ENCODE measurements around the gene ELMOD2.

Gene ELMOD2

DNA sequence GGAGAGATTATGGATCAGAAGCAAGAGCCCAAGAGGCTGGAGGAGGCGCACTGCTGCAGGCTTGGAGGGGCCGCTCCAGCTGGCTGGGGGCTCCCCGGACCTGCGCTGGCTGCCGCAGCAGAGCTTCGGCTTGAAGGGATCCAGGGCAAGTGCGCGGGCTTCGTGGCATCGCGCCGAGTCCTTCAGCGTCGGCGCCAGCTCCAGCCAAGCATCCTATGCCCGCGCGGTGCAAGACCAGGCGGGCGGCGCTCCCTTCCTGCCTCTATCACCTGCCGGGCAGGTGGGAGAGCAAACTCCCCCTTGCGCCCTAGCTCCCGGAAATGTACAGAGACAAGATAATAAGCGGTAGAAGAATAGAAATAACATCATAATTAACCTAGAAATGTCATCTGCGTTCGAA, 55.3 kb downstream of the ELMOD2 start:
- TF ChIP-seq TAF1 (IDR thresholded peaks at IDR 0.05; ENCODE audit: borderline replicate concordance, insufficient read depth, low read length): no peak
- TF ChIP-seq FOXP2 (optimal IDR thresholded peaks at IDR 0.05; ENCODE audit: borderline replicate concordance, extremely low read depth, extremely low read length, insufficient read depth): no peak
- TF ChIP-seq POLR2AphosphoS5 (IDR thresholded peaks at IDR 0.05; ENCODE audit: low read depth, low read length): no peak
- TF ChIP-seq, protein P1, sequence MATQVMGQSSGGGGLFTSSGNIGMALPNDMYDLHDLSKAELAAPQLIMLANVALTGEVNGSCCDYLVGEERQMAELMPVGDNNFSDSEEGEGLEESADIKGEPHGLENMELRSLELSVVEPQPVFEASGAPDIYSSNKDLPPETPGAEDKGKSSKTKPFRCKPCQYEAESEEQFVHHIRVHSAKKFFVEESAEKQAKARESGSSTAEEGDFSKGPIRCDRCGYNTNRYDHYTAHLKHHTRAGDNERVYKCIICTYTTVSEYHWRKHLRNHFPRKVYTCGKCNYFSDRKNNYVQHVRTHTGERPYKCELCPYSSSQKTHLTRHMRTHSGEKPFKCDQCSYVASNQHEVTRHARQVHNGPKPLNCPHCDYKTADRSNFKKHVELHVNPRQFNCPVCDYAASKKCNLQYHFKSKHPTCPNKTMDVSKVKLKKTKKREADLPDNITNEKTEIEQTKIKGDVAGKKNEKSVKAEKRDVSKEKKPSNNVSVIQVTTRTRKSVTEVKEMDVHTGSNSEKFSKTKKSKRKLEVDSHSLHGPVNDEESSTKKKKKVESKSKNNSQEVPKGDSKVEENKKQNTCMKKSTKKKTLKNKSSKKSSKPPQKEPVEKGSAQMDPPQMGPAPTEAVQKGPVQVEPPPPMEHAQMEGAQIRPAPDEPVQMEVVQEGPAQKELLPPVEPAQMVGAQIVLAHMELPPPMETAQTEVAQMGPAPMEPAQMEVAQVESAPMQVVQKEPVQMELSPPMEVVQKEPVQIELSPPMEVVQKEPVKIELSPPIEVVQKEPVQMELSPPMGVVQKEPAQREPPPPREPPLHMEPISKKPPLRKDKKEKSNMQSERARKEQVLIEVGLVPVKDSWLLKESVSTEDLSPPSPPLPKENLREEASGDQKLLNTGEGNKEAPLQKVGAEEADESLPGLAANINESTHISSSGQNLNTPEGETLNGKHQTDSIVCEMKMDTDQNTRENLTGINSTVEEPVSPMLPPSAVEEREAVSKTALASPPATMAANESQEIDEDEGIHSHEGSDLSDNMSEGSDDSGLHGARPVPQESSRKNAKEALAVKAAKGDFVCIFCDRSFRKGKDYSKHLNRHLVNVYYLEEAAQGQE (IDR thresholded peaks at IDR 0.05; ENCODE audit: insufficient read depth in 1 of 2, low read depth in 2 of 2, low read length in 2 of 2): no peak
- TF ChIP-seq SIN3A (IDR thresholded peaks at IDR 0.05; ENCODE audit: borderline replicate concordance, insufficient read depth, low read length): no peak

DNA sequence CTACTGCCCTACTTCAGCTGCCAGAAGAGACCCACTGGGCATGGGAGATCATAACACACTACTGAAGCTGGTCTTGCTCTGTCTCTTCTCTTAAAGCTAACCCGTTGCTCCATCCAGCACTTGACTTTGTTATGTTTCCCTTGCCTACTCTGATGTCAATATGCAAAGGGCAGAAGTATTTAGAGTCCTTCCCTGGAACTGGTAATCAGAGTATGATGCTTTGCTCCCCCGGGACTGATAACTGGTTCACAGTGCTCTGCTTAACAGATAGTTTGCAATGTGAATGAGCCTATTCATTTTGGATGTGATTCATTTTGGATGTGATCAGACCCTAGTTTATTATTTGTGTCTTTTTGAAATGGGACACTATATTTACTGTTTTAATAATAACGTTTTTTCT, 57.1 kb downstream of the ELMOD2 start:
- TF ChIP-seq, protein P1 (IDR thresholded peaks at IDR 0.05; ENCODE audit: insufficient read depth in 1 of 2, low read depth in 2 of 2, low read length in 2 of 2): no peak

GRCh38 chr4:140584439-140584838, 60.5 kb downstream of the ELMOD2 start:
- no peak for TF ChIP-seq TAF1 (IDR thresholded peaks at IDR 0.05; ENCODE audit: borderline replicate concordance, insufficient read depth, low read length)
- TF ChIP-seq FOXP2 (optimal IDR thresholded peaks at IDR 0.05; ENCODE audit: borderline replicate concordance, extremely low read depth, extremely low read length, insufficient read depth): no peak
- TF ChIP-seq, protein P1 (IDR thresholded peaks at IDR 0.05; ENCODE audit: insufficient read depth in 1 of 2, low read depth in 2 of 2, low read length in 2 of 2): no peak
- no peak for TF ChIP-seq SIN3A (IDR thresholded peaks at IDR 0.05; ENCODE audit: borderline replicate concordance, insufficient read depth, low read length)
- TF ChIP-seq POLR2AphosphoS5 (IDR thresholded peaks at IDR 0.05; ENCODE audit: low read depth, low read length): no peak

DNA sequence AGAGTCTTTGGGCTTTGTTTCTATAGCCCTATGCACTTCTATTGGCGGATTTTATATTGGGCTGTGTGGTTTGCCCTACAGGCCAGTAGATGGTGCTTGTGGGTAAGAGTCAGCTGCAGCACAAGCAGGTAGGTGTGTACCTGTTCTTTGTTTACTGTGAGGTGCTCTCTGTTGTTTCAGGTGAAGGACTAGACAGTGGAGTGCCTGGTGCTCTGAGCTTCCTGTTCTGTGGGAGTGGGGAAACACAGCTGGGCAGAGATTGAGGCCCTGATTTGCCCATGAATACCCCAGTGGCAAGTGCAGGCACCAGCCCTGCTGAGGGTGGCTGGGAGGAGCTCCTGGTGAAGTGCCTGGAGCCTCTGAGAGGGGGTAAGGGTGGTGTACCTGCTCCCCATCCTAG, 71.1 kb downstream of the ELMOD2 start:
- TF ChIP-seq SIN3A (IDR thresholded peaks at IDR 0.05; ENCODE audit: borderline replicate concordance, insufficient read depth, low read length): no peak
- TF ChIP-seq, protein P1 (IDR thresholded peaks at IDR 0.05; ENCODE audit: insufficient read depth in 1 of 2, low read depth in 2 of 2, low read length in 2 of 2): no peak
- no peak for TF ChIP-seq FOXP2 (optimal IDR thresholded peaks at IDR 0.05; ENCODE audit: borderline replicate concordance, extremely low read depth, extremely low read length, insufficient read depth)
- TF ChIP-seq POLR2AphosphoS5 (IDR thresholded peaks at IDR 0.05; ENCODE audit: low read depth, low read length): no peak
- no peak for TF ChIP-seq TAF1 (IDR thresholded peaks at IDR 0.05; ENCODE audit: borderline replicate concordance, insufficient read depth, low read length)

- TF ChIP-seq POLR2AphosphoS5 (IDR thresholded peaks at IDR 0.05; ENCODE audit: low read depth, low read length) (no peak), FOXP2 (optimal IDR thresholded peaks at IDR 0.05; ENCODE audit: borderline replicate concordance, extremely low read depth, extremely low read length, insufficient read depth) (no peak), SIN3A (IDR thresholded peaks at IDR 0.05; ENCODE audit: borderline replicate concordance, insufficient read depth, low read length) (no peak), TAF1 (IDR thresholded peaks at IDR 0.05; ENCODE audit: borderline replicate concordance, insufficient read depth, low read length) (no peak)
- TF ChIP-seq, protein P1 (IDR thresholded peaks at IDR 0.05; ENCODE audit: insufficient read depth in 1 of 2, low read depth in 2 of 2, low read length in 2 of 2): no peak
These were observed 76.4 kb downstream of the ELMOD2 start for GRCh38 chr4:140600408-140600807.
